G401.6 (cell line): ENCODE results near the gene CRK.

Experiments used
- FAIRE-seq: peaks from 2 replicates; lab custom pipeline; 2012; peaks lifted over from hg19 to GRCh38; lab: Jason Lieb, UNC

CRK gene

DNA sequence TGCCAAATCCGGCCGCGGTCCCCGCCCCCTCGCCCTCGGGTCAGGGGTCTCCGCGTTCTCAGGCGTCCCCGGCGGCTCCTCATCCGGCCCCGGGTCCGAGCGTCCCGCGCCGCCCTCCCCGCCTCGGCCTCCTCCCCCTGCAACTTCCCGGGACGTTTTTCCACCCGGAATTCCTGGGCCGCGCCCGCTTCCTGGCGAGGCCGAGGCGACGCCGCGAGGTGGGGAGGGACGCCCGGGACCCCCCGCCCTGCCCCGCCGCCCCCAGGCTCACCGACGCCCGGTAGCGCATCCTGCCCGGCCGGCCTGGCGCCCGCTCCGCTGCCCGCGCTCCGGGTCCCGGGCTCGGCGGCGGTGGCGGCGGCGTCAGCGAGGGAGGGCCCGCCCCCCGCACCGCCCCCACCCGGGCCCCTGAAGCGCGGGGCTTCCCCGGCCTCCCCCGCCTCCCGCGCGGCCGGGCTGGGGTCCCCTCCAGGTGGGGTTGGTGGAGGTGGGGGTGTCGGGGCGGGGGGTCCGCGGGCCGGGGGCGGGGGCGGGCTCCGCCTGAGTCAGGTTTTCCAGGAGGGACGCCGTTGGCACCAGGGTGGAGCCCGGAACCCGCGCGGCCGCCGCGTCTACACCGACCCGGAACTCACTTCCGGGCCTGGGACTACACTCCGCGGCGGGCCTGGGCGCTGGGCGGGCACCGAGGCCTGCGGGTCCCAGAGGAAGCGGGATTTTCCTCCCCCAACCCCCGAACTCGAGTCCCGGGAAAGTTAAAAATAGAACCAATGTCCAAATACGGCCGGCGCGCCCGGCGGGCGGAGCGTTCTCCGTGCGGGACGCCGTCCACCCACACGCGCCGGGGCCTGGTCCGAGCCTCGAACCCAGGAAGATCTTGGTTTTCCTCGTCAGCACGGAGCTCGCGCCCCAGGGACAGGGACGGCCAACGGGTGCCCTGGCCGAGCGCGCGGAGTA lies 29.7 kb upstream of the CRK start:
- FAIRE-seq: no peak

DNA sequence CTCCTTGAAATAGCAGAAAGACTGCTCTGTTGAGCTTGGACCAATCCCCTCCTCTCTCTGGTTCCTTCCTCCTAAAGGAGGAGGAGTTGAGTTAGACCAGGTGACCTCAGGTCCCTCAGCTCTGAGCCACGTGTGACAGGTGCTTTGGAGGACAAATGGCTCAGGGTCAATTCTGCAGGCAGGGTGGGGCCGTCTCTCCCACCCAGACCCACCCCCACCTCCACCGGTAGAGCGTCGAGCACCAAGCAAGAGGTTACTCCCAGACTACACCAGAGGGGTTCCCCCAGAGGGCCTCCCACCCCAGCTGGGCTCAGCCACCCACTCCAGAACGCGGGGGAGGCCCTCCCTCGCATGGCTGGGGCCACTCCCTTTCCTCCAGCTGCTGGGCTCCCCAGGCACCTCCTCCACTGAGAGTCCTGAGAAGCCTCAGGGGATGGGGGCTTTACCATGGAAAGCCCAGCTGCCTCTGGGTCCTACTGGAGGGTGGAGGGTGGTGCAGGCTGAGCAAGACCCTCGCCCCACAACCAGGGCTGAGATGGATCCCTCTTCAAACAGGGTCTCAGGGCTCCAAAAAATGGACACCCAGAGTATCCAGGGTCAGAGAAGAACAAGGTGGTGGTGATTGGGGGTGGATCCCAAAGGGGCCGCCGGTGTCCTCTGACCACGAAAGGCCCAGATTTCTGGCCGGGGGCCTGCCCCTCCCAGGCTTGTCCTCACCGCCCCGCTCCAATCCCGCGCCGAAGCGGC lies 28.8 kb upstream of the CRK start:
- no peak for FAIRE-seq

DNA sequence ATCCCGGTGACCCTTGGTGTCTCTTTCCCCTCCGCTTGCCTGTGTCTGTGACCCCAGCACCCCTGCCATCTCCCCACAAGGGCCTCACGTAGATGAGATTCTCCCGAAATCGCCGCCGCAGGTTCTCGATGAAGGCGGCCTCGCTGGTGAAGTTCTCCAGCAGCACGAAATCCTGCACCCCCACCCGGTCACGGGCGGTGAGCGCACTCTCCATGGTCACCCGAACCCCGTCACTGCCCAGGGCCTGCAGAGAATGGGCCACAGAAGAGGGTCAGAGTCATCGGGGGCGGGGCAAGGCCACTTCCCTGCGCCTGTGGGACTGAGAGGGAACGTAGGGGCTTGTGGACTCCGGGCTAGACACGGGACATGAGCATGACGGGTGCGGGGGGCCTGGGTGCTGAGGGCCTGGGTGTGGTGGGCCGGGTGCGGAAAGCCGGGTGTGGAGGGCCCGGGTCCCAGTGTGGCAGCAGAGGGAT lies 28.1 kb upstream of the CRK start:
- no peak for FAIRE-seq

DNA sequence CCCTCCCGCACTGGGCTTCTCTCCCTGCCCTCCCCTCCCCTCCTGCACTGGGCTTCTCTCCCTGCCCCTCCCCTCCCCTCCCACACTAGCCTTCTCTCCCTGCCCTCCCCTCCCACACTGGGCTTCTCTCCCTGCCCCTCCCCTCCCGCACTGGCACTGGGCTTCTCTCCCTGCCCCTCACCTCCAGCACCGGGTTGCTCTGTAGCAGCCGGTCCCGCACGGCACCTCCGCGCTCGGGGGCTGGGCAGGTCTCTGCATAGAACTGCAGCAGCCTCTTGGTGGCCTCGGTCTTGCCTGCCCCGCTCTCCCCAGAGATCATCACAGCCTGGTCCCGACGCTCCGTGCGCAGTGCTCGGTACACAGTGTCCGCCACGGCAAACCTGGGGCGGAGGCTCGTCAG lies 26.6 kb upstream of the CRK start:
- FAIRE-seq: no peak

DNA sequence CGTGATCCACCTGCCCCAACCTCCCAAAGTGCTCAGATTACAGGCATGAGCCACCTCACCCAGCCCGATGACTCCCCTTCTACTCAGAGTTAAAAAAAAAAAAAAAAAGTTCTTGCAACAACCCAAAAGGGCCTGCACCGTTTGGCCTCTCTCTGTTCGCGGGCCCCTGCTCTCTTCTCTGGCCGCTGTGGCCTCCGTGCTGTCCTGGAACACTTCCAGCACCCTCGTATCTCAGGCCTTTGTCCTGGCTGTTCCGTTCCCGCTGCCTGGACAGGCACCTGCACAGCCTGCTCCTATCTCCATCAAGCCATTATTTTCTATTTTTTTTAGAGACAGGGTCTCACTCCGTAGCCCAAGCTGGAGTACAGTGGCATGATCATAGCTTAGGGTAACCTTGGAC lies 25.7 kb upstream of the CRK start:
- no peak for FAIRE-seq

DNA sequence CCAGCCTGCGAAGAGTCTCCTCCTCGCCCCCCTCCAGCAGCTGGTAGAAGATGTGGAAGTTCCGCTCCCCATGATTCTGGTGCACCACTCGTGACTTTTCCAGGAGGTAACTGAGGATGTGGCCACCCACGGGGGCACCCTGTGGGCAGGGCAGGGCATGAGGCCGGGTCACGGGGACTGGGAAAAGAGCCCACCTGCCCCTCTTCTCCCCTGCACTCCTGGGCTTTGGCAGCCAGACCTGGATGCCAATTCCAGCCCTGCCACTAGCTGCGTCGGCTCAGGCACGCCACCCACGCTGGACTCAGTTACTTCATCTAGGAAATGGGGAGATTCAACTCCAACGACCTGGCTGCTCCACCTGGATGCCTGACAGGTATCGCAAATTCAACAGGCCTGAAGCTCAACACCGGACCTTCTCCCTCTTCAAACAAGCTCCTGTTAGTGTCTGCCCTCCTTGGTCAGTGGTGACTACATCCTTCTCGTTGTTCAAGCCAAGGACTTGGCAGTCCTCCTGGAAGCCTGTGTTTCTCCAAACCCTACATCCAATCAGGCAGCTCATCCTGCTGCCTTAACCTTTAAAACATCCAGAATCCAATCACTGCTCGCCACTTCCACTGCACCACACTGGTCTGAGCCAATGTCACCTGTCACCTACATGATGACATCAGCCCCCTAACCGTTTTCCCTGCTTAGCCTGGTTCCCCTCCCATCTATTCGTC lies 24.9 kb upstream of the CRK start:
- FAIRE-seq: no peak

DNA sequence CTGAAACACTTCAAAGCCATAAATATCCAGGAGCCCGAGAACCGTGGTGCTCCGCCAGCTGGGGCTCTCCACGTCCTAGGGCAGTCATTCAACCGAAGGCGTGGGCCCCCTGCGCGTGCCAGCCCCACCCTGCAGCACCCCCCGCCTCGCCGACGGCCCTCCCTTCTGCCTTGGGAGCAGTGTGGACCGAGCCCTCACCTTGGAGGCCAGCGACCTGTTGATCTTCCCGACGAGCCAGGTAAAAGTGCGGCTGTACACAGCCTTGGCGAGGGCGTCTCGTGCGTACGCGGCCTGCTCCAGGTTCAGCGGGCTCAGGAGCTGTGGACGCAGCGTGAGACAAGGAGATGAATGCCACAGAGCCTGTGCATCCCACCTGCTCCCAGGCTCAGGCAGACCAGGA lies 22.4 kb upstream of the CRK start:
- no peak for FAIRE-seq

DNA sequence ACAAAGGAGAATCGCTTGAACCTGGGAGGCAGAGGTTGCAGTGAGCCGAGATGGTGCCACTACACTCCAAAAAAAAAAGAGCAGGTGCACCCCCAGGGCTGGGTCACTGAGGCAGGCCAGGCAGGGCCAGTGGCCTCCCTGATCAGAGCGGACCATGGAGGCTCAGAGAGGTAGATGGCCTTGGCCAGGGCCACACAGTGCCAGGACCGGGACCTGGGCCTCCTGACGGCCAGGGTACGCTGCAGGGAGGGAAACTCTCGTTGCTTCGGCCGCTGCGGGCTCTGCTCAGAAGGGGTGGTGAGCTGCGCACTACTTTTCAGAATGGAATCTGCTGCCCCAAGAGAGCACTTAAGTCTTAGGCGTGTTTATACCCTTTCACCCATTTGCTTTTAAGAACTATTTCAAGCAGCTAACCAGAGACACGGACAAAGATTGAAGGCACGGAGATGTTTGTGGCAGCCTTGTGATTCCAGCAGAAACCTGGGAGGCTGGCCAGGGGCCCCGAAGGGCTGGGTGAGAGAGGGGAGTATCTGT lies 19.4 kb upstream of the CRK start:
- FAIRE-seq: no peak

DNA sequence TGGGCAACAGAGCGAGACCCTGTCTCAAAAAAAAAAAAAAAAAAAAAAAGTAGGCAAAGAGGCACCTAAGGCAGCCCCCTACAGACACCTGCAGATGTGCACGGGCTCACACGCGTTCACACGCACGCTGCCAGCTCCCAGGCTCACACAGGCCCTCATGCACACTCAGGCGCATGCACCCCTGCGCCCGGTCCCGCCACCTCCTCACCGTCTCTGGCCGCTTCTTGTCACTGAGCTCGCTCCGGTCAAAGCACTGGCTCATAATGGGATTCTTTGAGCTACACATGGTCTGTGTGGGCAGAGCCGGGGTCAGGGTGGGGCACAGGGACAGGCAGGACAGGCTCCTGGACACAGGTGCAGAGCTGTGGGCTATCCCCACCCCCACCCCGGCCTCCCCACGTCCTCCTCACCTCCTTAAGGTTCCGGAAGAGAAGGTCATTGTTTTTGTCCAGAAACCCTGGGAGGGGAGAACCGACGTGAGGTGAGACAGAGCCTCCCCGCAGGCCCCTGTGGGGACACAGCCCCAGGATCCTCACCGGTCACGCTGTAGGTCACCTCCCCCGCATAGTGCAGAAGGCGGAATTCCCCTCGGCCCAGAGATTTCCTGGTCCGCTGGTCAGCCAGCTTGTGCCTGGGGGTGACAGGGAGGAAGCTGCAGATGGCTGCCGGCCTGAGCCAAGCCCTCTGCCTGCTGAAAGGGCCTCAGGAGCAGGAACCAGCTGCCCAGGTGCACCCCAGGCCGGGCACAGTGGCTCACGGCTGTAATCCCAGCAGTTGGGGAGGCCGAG lies 18.6 kb upstream of the CRK start:
- FAIRE-seq: no peak

DNA sequence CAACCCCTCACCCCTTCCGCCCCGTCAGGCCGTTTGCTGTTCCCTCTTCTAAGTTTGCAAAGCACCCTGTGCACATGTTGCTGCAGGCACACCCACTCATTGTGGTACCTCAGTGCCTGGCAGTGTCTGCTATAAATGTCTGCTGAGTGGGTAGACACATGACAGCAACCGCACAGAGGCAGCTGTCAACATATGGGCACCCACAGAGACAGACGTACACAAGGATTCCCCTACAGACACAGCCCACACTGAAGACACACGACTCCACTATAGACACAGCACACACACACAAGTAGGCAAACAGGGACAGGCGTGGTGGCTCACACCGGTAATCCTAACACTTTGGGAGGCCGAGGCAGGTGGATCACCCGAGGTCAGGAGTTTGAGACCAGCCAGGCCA lies 17.8 kb upstream of the CRK start:
- FAIRE-seq: no peak

DNA sequence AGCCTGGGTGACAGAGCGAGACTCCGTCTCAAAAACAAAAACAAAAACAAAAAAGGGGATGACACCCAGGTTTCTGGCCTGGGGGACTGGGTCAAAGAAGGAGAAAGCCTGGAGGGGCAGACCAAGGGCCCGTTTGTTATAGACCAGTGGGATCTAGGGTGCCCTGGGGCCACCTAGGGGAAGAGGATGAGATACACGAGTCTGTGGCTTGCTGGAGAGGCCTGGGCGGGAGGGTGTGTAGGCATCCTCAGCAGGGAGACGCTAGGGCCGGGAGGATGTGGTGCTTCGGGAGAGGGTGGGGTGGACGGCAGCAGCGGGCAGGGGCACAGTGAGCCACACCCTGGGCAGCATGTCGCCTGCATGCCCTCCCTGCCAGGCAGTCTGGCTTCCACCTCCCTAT lies 17.1 kb upstream of the CRK start:
- no peak for FAIRE-seq

DNA sequence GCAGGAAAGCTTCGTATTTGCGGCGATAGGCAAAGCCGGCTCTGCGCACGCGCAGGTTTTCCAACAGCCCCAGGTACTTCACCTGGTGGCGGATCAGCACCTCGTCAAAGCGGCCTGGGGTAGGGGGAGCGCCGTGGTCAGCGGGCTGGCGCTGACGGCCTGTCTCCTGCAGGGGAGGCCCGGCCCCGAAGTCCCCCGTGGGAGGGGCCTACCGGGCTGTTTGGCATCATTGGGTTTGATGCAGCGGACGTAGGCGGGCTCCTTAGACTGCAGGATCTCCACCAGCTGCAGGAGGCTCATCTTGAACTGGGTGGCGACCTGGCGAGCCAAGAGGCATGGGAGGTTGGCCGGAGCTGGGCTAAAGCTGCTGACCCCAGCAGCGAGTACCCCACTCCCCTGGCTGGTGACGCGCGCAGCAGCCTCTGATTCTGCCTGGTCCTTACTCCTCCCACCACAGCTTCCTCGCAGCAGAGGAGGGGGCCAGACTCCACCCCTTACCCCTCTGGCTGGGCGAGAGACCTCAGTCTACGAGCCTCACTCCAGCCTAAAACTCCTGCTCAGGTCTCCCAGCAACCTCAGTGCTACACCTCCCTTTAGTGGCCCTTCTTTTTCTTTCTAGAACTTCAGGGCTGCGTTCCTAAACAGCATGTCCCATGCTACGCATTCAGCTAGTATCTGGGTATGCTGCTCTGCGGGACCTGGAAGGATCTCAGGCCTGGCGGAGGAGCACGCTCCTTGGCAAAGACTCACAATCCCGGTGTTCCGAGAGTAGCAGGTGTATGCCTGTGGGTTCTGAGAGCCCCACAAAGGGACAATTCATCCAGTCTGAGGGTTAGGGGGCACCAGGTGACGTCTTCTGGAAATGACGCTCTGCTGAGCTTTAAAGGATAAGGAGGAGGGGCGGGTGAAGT lies 16.1 kb upstream of the CRK start:
- no peak for FAIRE-seq

DNA sequence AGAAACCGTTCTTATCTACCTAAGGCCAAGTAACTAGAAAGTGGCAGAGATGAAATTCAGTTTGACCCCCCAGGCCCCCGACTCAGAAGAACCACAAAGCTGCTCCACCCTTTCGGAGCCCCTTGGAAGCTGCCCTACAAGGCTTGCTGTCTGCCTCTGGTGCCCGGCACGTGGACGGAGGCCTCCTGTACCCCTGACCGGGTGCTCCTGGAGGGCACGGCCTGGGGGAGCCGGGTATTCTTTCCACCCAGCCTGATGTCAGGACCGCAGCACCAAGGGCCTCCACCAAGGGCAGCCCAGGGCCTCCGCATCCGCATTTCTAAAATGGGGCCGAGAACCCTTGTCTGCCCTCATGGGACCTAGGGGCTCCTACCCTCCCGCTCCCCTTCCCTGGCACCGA lies 15.5 kb upstream of the CRK start:
- FAIRE-seq: no peak

DNA sequence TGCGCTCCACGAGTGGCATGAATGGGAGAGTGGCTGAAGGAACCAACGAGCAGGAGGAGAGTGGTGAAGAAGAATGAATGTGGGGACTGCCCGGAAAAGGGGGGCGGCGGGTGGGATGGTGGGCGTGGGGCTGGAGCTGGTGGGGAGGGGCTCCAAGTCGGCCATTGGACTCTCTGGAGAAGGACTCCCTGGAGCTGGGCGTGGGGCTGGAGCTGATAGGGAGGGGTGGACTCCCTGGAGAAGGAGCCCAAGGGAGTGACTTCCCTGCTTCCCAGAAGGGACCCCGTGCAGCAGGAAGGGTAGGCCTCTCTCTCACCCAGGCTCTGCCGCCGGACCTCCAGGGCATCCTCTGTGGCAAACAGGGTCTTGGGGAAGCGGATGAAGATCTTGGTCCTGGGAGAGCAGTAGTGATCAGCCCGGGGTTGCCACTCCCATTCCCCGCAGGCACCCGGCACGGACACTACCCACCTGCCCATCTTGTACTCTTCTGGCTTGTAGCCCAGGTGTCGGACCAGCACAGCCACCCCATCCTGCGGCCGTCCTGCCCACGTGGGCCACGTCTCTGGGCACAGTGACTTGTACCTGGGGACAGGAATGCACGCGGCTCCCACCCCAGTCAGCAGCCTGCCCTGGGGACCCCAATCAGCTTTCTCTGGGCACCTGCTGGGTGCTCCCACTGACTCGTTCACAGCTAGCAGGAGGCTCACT lies 14.9 kb upstream of the CRK start:
- FAIRE-seq: no peak

DNA sequence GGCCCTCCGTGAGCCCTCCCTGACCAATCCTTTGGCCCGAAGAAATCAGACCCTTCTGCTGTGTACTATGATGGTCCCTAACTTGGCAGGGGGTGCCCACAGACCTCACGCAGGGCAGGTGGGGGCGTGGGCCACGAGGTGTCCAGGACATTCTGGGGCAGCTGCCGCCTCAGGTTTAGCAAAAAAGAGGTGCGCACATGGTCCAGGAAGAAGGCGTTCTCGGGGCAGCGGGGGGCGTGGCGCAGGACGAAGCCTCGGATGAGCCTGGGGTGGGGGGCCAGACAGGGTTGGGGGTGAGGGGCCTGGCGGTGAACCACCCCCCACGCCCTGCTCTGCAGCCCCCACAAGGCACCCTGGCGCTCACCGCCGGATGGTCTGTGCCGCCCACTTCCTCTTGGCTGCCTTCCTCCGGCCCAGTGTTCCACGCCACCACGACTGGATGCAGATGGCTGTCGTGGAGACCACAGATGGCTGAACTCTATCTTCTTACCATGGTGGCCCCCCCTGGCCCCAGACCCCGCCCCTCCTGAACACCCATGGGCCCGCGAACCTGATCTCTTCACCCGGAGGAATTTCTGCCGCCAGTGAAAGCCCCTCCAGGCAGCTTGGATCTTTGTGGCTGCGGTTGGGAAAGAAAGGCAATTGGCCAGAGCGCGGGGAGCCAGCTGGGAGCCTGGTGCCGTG lies 14.2 kb upstream of the CRK start:
- FAIRE-seq: no peak

DNA sequence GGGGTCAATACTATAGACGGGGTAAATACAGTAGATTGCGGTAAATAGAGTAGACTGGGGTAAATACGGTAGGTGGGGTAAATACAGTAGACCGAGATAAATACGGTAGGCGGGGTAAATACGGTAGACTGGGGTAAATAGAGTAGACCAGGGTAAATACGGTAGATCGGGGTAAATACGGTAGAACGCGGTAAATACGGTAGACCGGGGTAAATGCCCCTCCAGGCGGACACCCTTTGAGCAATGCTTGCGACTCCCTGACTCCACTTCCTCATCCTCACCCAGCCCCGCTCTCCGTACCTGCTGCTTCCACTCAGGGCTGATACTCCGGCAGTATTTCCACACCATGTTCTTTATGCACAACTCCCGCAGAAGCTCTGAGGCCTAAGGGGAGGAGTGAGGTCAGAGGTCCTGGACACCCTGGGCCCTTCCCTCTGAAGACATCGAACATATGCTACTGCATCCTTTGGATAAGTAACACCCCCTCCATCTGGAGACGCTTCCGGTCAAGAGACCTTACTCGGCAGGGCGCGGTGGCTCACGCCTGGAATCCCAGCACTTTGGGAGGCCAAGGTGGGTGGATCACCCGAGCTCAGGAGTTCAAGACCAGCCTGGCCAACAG lies 13.3 kb upstream of the CRK start:
- FAIRE-seq: peak; percentile 93

DNA sequence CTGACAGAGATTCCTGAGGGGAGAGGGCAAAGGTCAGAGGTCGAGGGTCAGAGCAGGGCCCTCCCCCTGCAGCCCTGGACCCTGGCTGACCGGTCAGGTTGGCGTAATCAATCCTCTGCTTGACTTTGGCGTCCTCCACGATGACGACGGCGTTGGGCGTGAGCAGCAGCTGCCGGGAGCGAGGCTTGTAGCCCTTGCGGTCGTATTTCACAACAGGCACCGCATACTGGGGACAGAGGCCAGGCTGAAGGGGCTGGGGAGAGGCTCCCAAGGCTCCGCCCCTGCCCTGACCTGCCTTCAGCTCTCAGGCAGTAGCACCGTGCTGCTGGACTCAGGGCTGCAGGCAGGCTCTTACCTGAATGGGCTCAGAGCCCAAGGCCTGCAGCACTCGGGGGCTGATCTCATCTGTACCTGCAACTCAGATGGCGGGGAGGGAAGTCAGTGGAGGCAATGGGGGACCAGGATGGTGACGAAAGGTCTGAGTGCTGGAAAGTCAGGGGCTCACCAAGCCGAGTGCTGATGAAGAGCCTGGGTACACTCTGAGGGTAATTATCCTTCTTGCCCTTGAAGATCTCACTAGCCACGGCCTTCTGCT lies 12.0 kb upstream of the CRK start:
- no peak for FAIRE-seq

DNA sequence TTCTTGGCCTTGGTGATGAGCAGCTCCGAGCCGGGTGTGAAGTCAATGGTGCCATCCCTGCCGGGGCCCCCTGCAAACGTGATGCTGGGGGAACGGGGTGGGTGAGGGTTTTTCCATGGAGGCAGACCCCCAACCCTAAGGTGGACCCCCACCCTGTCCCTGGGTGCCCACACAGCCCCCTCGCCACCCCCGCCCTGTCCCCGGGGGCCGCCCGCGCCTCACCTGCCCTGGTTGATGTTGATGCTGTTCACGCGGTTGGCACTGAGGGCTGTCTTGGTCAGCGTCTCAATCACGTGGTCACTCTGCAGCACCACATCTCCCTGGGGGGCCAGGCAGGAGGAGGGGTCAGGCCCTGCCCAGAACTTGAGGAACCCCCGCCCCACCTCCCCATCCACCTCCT lies 11.2 kb upstream of the CRK start:
- FAIRE-seq: no peak

DNA sequence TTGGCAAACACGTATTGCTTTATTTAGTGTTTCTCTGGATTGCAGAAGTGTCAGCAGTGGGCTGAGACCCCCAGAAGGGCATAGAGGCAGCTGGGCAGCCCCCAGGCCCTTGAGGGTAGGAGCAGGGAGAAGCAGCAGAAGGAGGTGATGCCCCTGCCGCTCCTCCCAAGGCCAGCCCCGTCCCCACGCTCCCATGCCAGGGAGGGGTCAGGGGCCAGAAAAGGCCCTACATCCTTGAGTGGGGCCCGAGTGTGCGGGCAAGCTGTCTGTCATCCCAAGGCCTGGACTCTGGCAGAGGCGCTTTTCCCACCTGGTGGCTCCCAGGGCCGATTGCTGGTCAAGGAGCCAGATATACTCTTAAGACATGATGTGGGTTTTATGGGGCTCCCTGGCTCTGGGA lies 8.2 kb upstream of the CRK start:
- no peak for FAIRE-seq
